Smooth muscle cell (in vitro differentiated cells): ENCODE data around the gene HUNK. TPM values are rescaled to one million over a fixed set of nuclear protein-coding genes. Genes with fewer than 3 reads are reported as not detected.

ENCODE experiments used
- DNase-seq: peaks from one replicate; lab custom pipeline; 2025; ENCODE audit not compliant: unreplicated experiment; lab: John Stamatoyannopoulos, UW
- H2AFZ ChIP-seq: fragments of 200-600 bp; sonication (generic); 2 replicates; pipeline ENCODE4 v1.6.0; 2016; ENCODE audit warnings: antibody characterized with exemption, low read depth, mild to moderate bottlenecking
- H3F3A ChIP-seq: fragments of 200-600 bp; sonication (generic); 2 replicates; pipeline ENCODE4 v1.6.0; 2017; ENCODE audit warnings: antibody characterized with exemption, low read depth
- H3K27ac ChIP-seq: fragments of 200-600 bp; sonication (generic); 2 replicates; pipeline ENCODE4 v1.5.1; 2016; ENCODE audit warnings: low read depth, mild to moderate bottlenecking
- H3K27me3 ChIP-seq: fragments of 200-600 bp; sonication (generic); 2 replicates; pipeline ENCODE4 v1.6.1; 2016; ENCODE audit warnings: low read depth, mild to moderate bottlenecking
- H3K36me3 ChIP-seq: fragments of 200-600 bp; sonication (generic); 2 replicates; pipeline ENCODE4 v1.5.1; 2016; ENCODE audit warnings: low read depth
- H3K4me1 ChIP-seq: fragments of 200-600 bp; sonication (generic); 2 replicates; pipeline ENCODE4 v1.5.1; 2016; ENCODE audit warnings: low read depth
- H3K4me2 ChIP-seq: fragments of 200-600 bp; sonication (generic); 2 replicates; pipeline ENCODE4 v1.6.0; 2016; ENCODE audit warnings: mild to moderate bottlenecking
- H3K4me3 ChIP-seq: fragments of 200-600 bp; sonication (generic); 2 replicates; pipeline ENCODE4 v1.5.1; 2016; ENCODE audit warnings: mild to moderate bottlenecking
- H3K79me2 ChIP-seq: fragments of 200-600 bp; sonication (generic); 2 replicates; pipeline ENCODE4 v1.6.0; 2016; ENCODE audit warnings: low read depth, mild to moderate bottlenecking
- H3K9ac ChIP-seq: fragments of 200-600 bp; sonication (generic); 2 replicates; pipeline ENCODE4 v1.6.0; 2016; ENCODE audit warnings: low read depth
- H3K9me3 ChIP-seq: fragments of 200-600 bp; sonication (generic); replicated peaks from 2 replicates; pipeline ENCODE4 v1.5.1; 2016; ENCODE audit warnings: low read depth
- H4K20me1 ChIP-seq: fragments of 200-600 bp; sonication (generic); 2 replicates; pipeline ENCODE4 v1.6.0; 2016; ENCODE audit warnings: low read depth
- WGBS: methylation state at CpG from one replicate; pipeline ENCODE4 v1.1.7; 2016; ENCODE audit warnings: low lambda C conversion rate; 5-methylcytosine and 5-hydroxymethylcytosine counted together
- polyA plus RNA-seq: library from polyadenylated mRNA; unstranded; fragments of >200 nt; fragmentation: Nextera tagmentation; extraction: Ambion mirVana; gene quantifications from 2 replicates; pipeline ENCODE4 v1.2.1, GENCODE V29; 2016
- total RNA-seq: library from RNA; depleted of rRNA; stranded (reverse); fragments of >200 nt; gene quantifications from 2 replicates; pipeline ENCODE4 v1.2.3, GENCODE V29; 2014
- TF ChIP-seq, protein P1 (sequence below): fragments of 200-600 bp; sonication (generic); IDR thresholded peaks from 2 replicates; pipeline ENCODE4 v1.5.1; 2017; ENCODE audit warnings: borderline replicate concordance, mild to moderate bottlenecking, antibody characterized with exemption; ENCODE audit not compliant: insufficient read depth, poor library complexity, severe bottlenecking

Gene HUNK
- total and polyA plus RNA-seq, 2 experiments from 2014 or later, result 5.5 to 11.6 TPM

- Histone ChIP-seq H3K36me3 (no peaks in the 10 kb centered on the region), H3K27me3 (no peaks in the 10 kb centered on the region), H3K9me3 (no peaks in the 10 kb centered on the region), H3F3A (peaks cover 13% of the 10 kb centered on the region), H3K27ac (no peak overlapping the region), H3K4me2 (peak overlapping the region; percentile 17), H3K4me3 (no peak overlapping the region), H3K9ac (no peak overlapping the region), H2AFZ (no peak overlapping the region), H3K79me2 (peaks cover 88% of the 10 kb centered on the region), H4K20me1 (peaks cover 23% of the 10 kb centered on the region), H3K4me1 (peaks cover under 1% of the 10 kb centered on the region)
- no peak for DNase-seq
- TF ChIP-seq, protein P1, sequence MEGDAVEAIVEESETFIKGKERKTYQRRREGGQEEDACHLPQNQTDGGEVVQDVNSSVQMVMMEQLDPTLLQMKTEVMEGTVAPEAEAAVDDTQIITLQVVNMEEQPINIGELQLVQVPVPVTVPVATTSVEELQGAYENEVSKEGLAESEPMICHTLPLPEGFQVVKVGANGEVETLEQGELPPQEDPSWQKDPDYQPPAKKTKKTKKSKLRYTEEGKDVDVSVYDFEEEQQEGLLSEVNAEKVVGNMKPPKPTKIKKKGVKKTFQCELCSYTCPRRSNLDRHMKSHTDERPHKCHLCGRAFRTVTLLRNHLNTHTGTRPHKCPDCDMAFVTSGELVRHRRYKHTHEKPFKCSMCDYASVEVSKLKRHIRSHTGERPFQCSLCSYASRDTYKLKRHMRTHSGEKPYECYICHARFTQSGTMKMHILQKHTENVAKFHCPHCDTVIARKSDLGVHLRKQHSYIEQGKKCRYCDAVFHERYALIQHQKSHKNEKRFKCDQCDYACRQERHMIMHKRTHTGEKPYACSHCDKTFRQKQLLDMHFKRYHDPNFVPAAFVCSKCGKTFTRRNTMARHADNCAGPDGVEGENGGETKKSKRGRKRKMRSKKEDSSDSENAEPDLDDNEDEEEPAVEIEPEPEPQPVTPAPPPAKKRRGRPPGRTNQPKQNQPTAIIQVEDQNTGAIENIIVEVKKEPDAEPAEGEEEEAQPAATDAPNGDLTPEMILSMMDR, result no peak
- 54% methylated on average over 6 of the region's 6 CpGs for WGBS
Observed at GRCh38 chr21:31895077-31895835, 22.4 kb downstream of the HUNK start.

- Histone ChIP-seq H3K9me3 (no peaks in the 10 kb centered on the region), H3K36me3 (no peaks in the 10 kb centered on the region), H3K4me3 (no peak overlapping the region), H2AFZ (no peak overlapping the region), H3K27ac (no peak overlapping the region), H3K4me1 (no peaks in the 10 kb centered on the region), H3K4me2 (no peak overlapping the region), H3F3A (peaks cover 9% of the 10 kb centered on the region), H4K20me1 (peaks cover 23% of the 10 kb centered on the region), H3K9ac (no peak overlapping the region), H3K79me2 (peaks cover 87% of the 10 kb centered on the region), H3K27me3 (no peaks in the 10 kb centered on the region)
- no peak for DNase-seq
- 81% methylated on average over 7 of the region's 7 CpGs for WGBS
- TF ChIP-seq, protein P1, result no peak
Observed at GRCh38 chr21:31896019-31896418, 23.2 kb downstream of the HUNK start.

GRCh38 chr21:31897311-31897710, 24.5 kb downstream of the HUNK start:
- WGBS, result 48% methylated on average over 3 of the region's 3 CpGs
- Histone ChIP-seq H3K9ac (no peak overlapping the region), H3K27me3 (no peaks in the 10 kb centered on the region), H3K36me3 (no peaks in the 10 kb centered on the region), H3K9me3 (no peaks in the 10 kb centered on the region), H4K20me1 (peaks cover 23% of the 10 kb centered on the region), H3F3A (peaks cover 9% of the 10 kb centered on the region), H3K4me1 (no peaks in the 10 kb centered on the region), H3K79me2 (peaks cover 76% of the 10 kb centered on the region), H3K27ac (peak overlapping the region; percentile 13), H3K4me3 (no peak overlapping the region), H3K4me2 (no peak overlapping the region), H2AFZ (no peak overlapping the region)
- TF ChIP-seq, protein P1, result no peak
- DNase-seq, result no peak
